Stimulated activated CD4-positive, alpha-beta T cell treated with anti-CD3 and anti-CD28 coated beads, TNF-alpha, amount 100 ng/mL, for 1 hour (primary cell): Measurements from ENCODE around the gene LHX4.

Source experiments
- DNase-seq, 3 donors: peaks; one replicate each; pipeline ENCODE4 v3.0.0-alpha.2; 2020; ENCODE audit warnings: low read depth in 3 of 3, low spot score in 1 of 3

LHX4 gene

DNA sequence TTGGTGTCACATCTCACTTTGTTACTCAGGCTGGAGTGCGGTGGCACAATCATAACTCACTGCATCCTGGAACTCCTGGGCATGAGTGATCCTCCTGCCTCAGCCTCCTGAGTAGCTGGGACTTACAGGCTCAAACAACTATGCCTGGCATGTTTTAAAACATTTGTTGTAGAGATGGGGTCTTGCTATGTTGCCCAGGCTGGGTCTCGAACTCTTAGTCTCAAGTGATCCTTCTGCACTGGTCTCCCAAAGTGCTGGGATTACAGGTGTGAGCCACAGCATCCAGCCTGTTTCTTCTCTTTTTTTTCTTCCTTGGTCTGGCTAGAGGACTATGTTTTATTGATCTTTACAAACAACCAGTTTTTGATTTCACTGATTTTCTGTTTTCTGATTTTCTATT is 64.6 kb downstream of the LHX4 start:
- DNase-seq: no peak

DNA sequence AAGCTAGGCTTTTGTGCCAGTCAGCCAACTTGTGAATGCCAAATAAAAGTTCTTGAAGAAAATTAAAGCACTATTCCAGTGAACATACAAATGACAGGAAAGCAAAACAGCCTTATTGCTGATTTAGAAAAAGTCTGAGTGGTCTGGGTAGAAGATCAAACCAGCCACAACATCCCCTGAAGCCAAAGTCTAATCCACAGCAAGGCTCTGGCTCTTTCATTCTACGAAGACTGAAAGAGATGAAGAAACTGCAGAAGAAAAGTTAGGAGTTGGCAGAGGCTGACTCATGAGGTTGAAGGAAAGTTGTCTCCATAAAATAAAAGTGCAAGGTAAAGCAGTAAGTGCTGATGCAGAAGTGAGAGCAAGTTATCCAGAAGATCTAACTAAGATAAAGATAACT is 65.9 kb downstream of the LHX4 start:
- DNase-seq: no peak

DNA sequence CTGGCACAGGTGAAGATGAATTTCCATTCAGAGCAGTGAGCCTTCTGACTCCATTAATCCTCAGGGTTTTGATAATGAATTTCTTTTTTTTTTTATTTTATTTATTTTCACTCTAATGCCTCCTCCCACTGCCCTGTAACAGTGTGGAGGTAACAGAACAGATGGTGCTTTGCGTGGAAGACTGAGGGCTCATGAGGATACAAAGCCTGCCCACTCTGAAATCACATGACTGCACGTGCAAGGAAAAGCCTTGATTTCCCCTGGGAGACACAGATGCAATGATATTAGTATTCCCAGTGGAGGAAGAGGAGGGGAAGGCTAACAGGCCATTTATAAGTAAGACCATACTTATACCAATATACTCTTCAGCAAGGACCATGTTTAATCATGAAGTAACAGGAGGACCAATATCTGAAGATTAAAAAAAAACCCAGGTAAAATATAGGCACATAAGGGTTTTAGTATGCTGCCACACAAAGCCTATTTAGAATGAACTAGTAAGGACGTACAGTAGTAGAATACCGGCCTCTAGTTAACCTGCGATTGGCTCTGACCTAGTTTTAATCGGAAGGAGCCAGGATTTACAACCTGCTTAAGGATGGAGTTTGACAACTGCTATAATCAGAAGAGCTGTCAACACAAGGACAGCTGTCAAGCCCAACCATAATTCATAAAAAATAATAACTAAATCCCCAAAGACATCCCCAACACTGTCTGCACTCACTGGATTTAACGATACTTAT is 69.6 kb downstream of the LHX4 start:
- no peak for DNase-seq

DNA sequence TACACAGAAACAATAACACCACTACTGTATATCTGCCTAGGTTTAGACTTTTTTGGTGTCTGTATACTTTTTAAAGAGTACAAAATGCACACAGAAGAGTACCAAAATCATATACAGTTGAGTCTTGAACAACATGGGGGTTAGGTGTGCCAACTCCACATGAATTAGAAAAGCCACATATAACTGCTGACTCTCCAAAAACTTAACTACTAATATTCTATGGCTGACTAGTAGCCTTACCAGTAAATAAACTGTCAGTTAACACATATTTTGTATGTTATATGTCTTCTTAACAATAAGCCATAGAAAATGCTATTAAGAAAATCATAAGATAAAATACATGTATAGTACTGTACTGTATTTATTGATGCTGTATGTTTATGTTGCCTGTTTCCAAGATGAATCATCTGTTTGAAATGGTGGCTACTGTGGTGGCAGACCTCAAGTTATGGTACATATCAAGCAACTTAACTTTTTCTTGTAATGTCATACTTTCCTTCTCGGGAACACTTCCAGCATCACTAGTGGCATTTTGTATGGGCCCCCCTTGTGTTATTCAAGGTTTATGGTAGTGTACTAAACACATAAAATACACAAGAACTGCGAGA is 71.2 kb downstream of the LHX4 start:
- DNase-seq: no peak

DNA sequence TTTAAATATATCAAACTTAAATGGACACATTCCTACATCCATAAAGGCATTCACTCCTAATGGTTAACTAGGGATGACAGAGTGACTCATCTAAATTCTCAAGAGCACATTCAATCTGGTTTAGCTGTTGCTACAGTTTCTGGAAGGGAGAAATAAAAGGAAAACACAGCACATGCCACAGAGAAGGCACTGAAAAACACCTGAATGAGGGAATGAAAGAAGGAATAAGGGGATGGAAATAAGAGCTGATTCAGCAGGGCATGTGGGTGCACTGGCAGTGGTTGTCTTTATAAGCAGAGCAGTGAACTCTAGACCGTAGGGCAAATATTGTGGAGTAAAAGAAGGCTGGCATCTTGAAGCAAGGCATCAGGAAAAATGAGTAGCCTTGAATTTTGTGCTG is 79.3 kb downstream of the LHX4 start:
- no peak for DNase-seq

DNA sequence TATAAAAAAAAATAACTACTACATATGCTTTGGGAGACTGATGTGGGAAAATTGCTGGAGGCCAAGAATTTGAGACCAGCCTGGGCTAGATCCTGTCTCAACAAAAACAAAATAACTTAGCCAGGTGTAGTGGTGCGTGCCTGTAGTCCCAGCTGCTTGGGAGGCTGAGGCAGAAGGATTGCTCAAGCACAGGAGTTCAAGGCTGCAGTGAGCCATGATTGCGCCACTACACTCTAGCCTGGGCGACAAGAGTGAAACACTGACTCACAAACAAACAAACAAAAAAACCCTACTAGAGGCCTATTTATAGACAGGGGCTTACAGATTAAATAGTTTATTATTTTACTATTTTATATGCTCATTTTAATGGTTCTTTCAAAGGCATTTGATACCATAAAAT is 80.0 kb downstream of the LHX4 start:
- no peak for DNase-seq

DNA sequence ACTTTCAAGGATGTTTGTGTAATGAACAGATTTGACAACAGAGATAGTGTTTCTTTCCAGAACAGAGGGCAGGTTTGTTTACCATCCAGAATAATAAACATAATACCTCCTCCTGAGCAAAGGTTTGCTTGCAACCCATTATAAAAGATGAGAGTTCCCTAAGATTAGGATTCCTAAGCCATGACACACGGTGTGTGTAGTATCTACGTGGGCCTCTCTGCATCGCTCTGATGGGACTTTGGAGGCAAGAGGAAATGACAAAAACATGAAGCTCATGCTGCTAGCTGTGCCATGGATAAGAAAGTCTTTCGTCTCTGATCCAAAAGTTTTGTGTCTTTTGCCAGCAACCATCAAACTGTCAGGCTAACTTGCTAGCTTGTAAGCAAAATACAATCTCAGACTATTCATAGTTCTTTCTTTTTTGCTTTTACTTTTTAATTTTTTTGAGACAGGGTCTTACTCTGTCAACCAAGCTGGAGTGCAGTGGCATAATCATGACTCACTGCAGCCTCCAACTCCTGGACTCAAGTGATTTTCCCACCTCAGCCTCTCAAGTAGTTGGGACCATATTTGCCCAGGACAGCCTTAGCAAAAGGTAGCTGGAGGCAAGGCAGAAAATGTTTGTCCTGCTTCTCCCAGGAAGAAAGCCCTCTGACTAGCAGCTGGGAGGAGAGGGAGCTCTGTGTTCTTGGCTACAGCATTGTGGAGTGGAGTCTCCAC is 81.1 kb downstream of the LHX4 start:
- no peak for DNase-seq

DNA sequence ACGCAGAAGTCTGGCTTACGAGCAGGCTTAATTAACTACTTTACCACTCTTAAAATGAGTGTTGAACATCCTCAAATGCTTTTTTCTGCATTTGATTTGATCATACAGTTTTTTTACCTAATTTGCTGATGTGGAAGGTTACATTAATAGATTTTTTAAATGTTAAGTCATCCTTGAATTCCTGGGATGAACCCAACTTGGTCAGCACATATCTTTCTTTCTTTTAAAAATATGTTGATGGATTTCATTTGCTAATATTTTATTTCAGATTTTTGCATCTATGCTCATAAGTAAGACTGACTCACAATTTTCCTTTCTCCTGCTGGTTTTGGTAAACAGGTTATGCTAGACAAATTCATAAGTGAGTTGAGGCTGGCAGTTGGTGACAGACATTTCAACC is 82.9 kb downstream of the LHX4 start:
- no peak for DNase-seq

DNA sequence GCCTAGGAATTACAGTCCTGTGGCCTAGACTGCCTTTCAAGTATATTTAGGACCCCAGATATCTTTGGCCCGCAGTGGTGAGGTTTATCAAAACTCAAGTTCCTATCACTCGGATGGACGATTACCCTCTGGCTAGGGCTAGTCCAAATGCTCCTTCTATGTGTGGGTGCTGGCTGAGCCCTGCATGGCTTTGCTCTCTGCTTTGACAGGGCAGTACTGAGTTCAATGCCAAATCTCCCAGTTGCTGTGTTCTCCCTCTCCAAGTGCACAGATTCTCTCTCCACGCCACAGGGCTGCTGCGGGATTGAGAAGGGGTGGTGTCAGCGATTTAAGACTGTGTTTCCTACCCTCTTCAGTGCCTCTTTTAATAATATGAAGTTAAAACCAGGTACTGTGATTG is 97.0 kb downstream of the LHX4 start:
- no peak for DNase-seq
